Hepatocyte (in vitro differentiated cells): ENCODE results near the gene SPRY4. TPM values are rescaled to one million over a fixed set of nuclear protein-coding genes. Genes with fewer than 3 reads are reported as not detected.

Experiments
- DNase-seq: peaks from one replicate; pipeline ENCODE4 v3.0.0-alpha.2; 2016; ENCODE audit warnings: low spot score
- H2AFZ ChIP-seq: fragments of 200-600 bp; sonication (generic); 2 replicates; pipeline ENCODE4 v1.6.0; 2016; ENCODE audit warnings: antibody characterized with exemption, mild to moderate bottlenecking
- H3K27ac ChIP-seq: fragments of 200-600 bp; sonication (generic); 2 replicates; pipeline ENCODE4 v1.5.1; 2016; ENCODE audit warnings: mild to moderate bottlenecking
- H3K27me3 ChIP-seq: fragments of 200-600 bp; sonication (generic); 2 replicates; pipeline ENCODE4 v1.6.1; 2016
- H3K36me3 ChIP-seq: fragments of 200-600 bp; sonication (generic); replicated peaks from 2 replicates; pipeline ENCODE4 v1.5.1; 2016; ENCODE audit warnings: low read depth; ENCODE audit not compliant: insufficient read depth
- H3K4me1 ChIP-seq: fragments of 200-600 bp; sonication (generic); 2 replicates; pipeline ENCODE4 v1.5.1; 2016; ENCODE audit warnings: mild to moderate bottlenecking, moderate library complexity; ENCODE audit not compliant: insufficient read depth
- H3K4me2 ChIP-seq: fragments of 200-600 bp; sonication (generic); 2 replicates; pipeline ENCODE4 v1.6.0; 2016
- H3K4me3 ChIP-seq: fragments of 200-600 bp; sonication (generic); 2 replicates; pipeline ENCODE4 v1.5.1; 2016; ENCODE audit warnings: mild to moderate bottlenecking
- H3K79me2 ChIP-seq: fragments of 200-600 bp; sonication (generic); 2 replicates; pipeline ENCODE4 v1.6.0; 2017; ENCODE audit warnings: mild to moderate bottlenecking
- H3K9me2 ChIP-seq: fragments of 200-600 bp; sonication (generic); replicated peaks from 2 replicates; pipeline ENCODE4 v1.6.0; 2017; ENCODE audit warnings: mild to moderate bottlenecking; ENCODE audit not compliant: insufficient read depth
- H3K9me3 ChIP-seq: fragments of 200-600 bp; sonication (generic); 2 replicates; pipeline ENCODE4 v1.5.1; 2016; ENCODE audit warnings: low read depth, mild to moderate bottlenecking
- H4K20me1 ChIP-seq: fragments of 200-600 bp; sonication (generic); 2 replicates; pipeline ENCODE4 v1.6.0; 2016; ENCODE audit warnings: mild to moderate bottlenecking; ENCODE audit not compliant: insufficient read depth, poor library complexity, severe bottlenecking
- EZH2 ChIP-seq: fragments of 200-600 bp; sonication (generic); IDR thresholded peaks from 2 replicates; pipeline ENCODE4 v1.6.1; 2016; ENCODE audit warnings: antibody characterized with exemption, mild to moderate bottlenecking, borderline replicate concordance
- EZH2phosphoT487 ChIP-seq: fragments of 200-600 bp; sonication (generic); IDR thresholded peaks from one replicate; pipeline ENCODE4 v1.6.1; 2018; ENCODE audit warnings: antibody characterized with exemption, mild to moderate bottlenecking, low read depth, moderate library complexity; ENCODE audit not compliant: unreplicated experiment, severe bottlenecking
- WGBS: methylation state at CpG from one replicate; pipeline ENCODE4 v1.1.6; 2016; ENCODE audit warnings: low lambda C conversion rate; ENCODE audit errors: missing lambda C conversion rate; 5-methylcytosine and 5-hydroxymethylcytosine counted together
- polyA plus RNA-seq: library from polyadenylated mRNA; unstranded; fragments of >200 nt; fragmentation: Nextera tagmentation; extraction: Ambion mirVana; gene quantifications from 2 replicates; pipeline ENCODE4 v1.2.1, GENCODE V29; 2016
- total RNA-seq: library from RNA; depleted of rRNA; stranded (reverse); fragments of >200 nt; gene quantifications from 2 replicates; pipeline ENCODE4 v1.2.3, GENCODE V29; 2014
- TF ChIP-seq, protein P1 (sequence below): fragments of 200-600 bp; sonication (generic); IDR thresholded peaks from 2 replicates; pipeline ENCODE4 v1.5.1; 2016; ENCODE audit warnings: antibody characterized with exemption, mild to moderate bottlenecking; ENCODE audit not compliant: poor library complexity

Gene SPRY4
- total and polyA plus RNA-seq, 2 experiments from 2014 or later: 7.2 to 8.5 TPM

DNA sequence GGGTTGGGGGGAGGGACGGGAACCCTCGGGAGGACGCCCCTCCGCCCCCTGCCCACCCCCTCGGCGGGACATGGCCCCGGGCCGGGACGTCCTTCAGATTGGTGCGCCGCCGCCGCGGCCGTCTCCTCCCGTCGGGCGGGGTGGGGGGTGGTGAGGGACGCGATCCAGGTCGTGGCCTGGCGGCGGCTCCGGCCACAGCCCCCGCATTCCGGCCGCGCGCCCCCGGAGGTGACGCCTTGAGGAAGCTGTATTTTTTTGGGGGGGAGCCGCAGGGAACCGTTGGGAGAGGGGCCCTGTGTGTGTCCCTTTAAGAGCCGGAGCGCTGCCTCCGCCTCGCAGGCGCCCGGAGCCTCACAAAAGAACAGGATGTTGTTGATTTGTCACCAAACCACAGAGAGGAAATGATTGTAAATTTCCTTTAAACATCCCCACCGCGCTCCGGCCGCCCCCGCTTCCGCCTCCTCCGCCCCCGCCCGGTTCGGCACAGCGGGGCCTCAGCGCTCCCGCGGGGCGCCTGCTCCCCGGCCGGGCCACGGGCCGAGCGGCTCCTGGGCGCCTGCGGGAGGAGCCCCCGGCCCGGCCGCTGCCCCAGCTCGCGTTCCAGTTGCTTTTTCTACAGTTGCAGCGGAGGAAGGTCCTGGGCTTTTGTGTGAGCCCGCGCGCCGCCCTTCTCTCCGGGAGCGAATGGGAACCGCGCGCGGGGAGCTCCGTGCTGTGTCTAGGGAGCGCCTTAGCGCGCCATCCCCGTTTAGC lies 32.1 kb upstream of the SPRY4 start:
- peak overlapping the region; percentile 98 for H3K27ac ChIP-seq
- DNase-seq: peak; percentile 88
- no peaks in the 10 kb centered on the region for H4K20me1 ChIP-seq
- no peaks in the 10 kb centered on the region for H3K79me2 ChIP-seq
- peak overlapping the region; percentile 42 for H3K4me3 ChIP-seq
- no peak for TF ChIP-seq EZH2phosphoT487
- no peak for TF ChIP-seq EZH2
- TF ChIP-seq, protein P1, sequence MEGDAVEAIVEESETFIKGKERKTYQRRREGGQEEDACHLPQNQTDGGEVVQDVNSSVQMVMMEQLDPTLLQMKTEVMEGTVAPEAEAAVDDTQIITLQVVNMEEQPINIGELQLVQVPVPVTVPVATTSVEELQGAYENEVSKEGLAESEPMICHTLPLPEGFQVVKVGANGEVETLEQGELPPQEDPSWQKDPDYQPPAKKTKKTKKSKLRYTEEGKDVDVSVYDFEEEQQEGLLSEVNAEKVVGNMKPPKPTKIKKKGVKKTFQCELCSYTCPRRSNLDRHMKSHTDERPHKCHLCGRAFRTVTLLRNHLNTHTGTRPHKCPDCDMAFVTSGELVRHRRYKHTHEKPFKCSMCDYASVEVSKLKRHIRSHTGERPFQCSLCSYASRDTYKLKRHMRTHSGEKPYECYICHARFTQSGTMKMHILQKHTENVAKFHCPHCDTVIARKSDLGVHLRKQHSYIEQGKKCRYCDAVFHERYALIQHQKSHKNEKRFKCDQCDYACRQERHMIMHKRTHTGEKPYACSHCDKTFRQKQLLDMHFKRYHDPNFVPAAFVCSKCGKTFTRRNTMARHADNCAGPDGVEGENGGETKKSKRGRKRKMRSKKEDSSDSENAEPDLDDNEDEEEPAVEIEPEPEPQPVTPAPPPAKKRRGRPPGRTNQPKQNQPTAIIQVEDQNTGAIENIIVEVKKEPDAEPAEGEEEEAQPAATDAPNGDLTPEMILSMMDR: peak; percentile 2
- no peaks in the 10 kb centered on the region for H3K27me3 ChIP-seq
- H3K4me1 ChIP-seq: peaks cover 13% of the 10 kb centered on the region
- under 1% methylated on average over 37 of the region's 82 CpGs for WGBS
- H3K4me2 ChIP-seq: peak overlapping the region; percentile 88
- peak overlapping the region; percentile 83 for H2AFZ ChIP-seq
- no peaks in the 10 kb centered on the region for H3K36me3 ChIP-seq
- H3K9me3 ChIP-seq: no peaks in the 10 kb centered on the region
- no peaks in the 10 kb centered on the region for H3K9me2 ChIP-seq

DNA sequence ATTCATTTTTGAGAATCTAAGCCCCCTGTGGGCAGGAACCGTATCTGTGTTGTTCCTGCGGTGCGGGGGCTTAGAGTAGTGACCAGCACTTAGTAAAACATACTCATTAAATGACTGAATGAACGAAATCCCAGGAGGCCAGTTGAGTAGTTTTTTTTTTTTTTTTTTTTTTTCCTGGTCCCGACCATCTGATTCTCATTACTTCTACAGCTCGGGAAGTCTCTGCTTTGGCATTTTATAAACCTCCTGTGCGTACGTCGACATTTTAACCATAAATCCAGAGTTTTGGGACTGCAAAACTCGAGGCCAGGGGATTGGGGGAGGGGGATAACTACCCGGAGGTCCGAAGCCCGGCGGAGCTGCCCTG lies 31.5 kb upstream of the SPRY4 start:
- Histone ChIP-seq H3K4me1 (peaks cover 13% of the 10 kb centered on the region), H3K9me2 (no peaks in the 10 kb centered on the region), H3K4me2 (peak overlapping the region; percentile 88), H2AFZ (peak overlapping the region; percentile 83), H3K79me2 (no peaks in the 10 kb centered on the region), H3K4me3 (peak overlapping the region; percentile 42), H3K9me3 (no peaks in the 10 kb centered on the region), H3K27me3 (no peaks in the 10 kb centered on the region), H3K27ac (peak overlapping the region; percentile 98), H3K36me3 (no peaks in the 10 kb centered on the region), H4K20me1 (no peaks in the 10 kb centered on the region)
- 5% methylated on average over 10 of the region's 14 CpGs for WGBS
- TF ChIP-seq EZH2: no peak
- TF ChIP-seq, protein P1: no peak
- no peak for TF ChIP-seq EZH2phosphoT487
- DNase-seq: no peak

DNA sequence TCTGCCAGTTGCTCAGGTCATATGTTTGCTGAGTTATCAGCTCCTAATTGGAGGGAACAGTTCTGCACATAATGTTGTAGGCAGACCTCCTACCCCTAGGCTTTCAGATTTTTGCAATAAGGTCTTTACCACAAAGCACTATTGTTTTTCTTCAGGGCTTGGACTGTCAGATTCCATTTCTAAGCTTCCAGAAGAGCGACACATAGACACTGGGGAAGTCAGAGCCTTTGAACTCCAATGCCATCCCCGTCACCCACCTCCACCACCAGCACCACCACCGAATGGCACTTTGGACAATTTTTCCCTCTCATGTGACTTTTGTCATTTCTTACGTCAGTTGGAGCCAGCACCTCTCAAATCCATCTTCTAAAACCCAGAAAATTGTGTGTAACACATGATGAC lies 28.3 kb upstream of the SPRY4 start:
- H3K27me3 ChIP-seq: no peaks in the 10 kb centered on the region
- peaks cover 8% of the 10 kb centered on the region for H3K4me1 ChIP-seq
- H3K9me2 ChIP-seq: no peaks in the 10 kb centered on the region
- no peaks in the 10 kb centered on the region for H4K20me1 ChIP-seq
- WGBS: 96% methylated on average over 4 of the region's 4 CpGs
- H3K27ac ChIP-seq: no peak overlapping the region
- no peaks in the 10 kb centered on the region for H3K36me3 ChIP-seq
- H3K79me2 ChIP-seq: no peaks in the 10 kb centered on the region
- no peak overlapping the region for H2AFZ ChIP-seq
- no peaks in the 10 kb centered on the region for H3K9me3 ChIP-seq
- no peak overlapping the region for H3K4me2 ChIP-seq
- TF ChIP-seq EZH2: no peak
- DNase-seq: no peak
- H3K4me3 ChIP-seq: no peak overlapping the region

DNA sequence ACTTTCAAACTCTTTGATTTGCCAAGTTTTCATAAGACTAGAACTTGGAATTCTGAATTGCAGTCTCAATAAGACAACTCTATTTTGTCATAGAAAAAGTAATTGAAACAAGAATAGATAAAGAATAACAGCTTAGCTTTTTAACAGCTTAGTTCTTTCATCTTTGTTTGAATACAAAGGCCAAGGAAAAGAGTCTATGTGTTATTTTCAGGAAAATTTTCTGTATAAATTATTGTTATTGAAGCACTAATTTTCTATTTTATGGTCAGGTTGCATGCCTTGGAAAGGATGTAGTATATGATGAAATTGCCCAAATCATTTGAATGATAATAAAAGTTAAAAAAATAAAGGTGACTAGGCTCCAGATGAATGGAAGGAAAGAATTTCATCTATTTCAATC lies 25.2 kb upstream of the SPRY4 start:
- DNase-seq: no peak
- TF ChIP-seq EZH2: no peak
- TF ChIP-seq, protein P1: no peak
- no peak for TF ChIP-seq EZH2phosphoT487

More for the DNA sequence above, 25.2 kb upstream of the SPRY4 start:
- Histone ChIP-seq H3K27ac (no peak overlapping the region), H3K9me3 (no peaks in the 10 kb centered on the region), H3K79me2 (no peaks in the 10 kb centered on the region), H3K36me3 (no peaks in the 10 kb centered on the region), H3K27me3 (no peaks in the 10 kb centered on the region), H3K4me2 (no peak overlapping the region), H2AFZ (no peak overlapping the region), H3K4me3 (no peak overlapping the region), H4K20me1 (no peaks in the 10 kb centered on the region), H3K9me2 (no peaks in the 10 kb centered on the region), H3K4me1 (no peaks in the 10 kb centered on the region)
